Caco-2 (cell line): Measurements from ENCODE around the gene POFUT2. TPM values are rescaled to one million over a fixed set of nuclear protein-coding genes. Genes with fewer than 3 reads are reported as not detected.

ENCODE experiments used
- BruUV-seq: library from RNA; stranded (reverse); fragments of 400-500 nt; replicated peaks from 2 replicates; lab custom pipeline; 2021; lab: Mats Ljungman, UMichigan
- CTCF ChIA-PET: fragments of 300-600 bp; sonication (Branson Sonifier 250); formaldehyde crosslinking; loops from one replicate; lab custom pipeline; 2022; ENCODE audit warnings: antibody characterized with exemption; lab: Charles Lee
- POLR2A ChIA-PET: fragments of 300-600 bp; sonication (Branson Sonifier 250); formaldehyde crosslinking; loops from one replicate; lab custom pipeline; 2022; ENCODE audit warnings: antibody characterized with exemption; lab: Charles Lee
- DNase-seq, 2 experiments: peaks; one replicate each; pipeline versions ENCODE4 v3.0.0 to v3.0.0-alpha.2; 2020 to 2022
- H3K27me3 ChIP-seq: replicated peaks from 2 replicates; pipeline ENCODE4 v1.6.0; 2011; ENCODE audit warnings: low read length; ENCODE audit not compliant: control insufficient read depth, insufficient read depth
- H3K36me3 ChIP-seq: 2 replicates; pipeline ENCODE4 v1.5.1; 2011; ENCODE audit warnings: low read length; ENCODE audit not compliant: control insufficient read depth, insufficient read depth
- H3K4me1 ChIP-seq: fragments of 250-450 bp; sonication (Bioruptor Pico); 2 replicates; pipeline ENCODE4 v1.5.1; 2020; ENCODE audit warnings: mild to moderate bottlenecking
- H3K4me3 ChIP-seq: 2 replicates; pipeline ENCODE4 v1.5.1; 2011; ENCODE audit warnings: low read depth, mild to moderate bottlenecking, control low read depth, low read length
- H3K9me3 ChIP-seq: fragments of 250-450 bp; sonication (Bioruptor Pico); 2 replicates; pipeline ENCODE4 v1.5.1; 2020; ENCODE audit warnings: mild to moderate bottlenecking, moderate library complexity
- H3K27ac Mint-ChIP-seq: one replicate; pipeline ENCODE4 v1.8.0; 2022; ENCODE audit warnings: mixed read lengths; ENCODE audit not compliant: unreplicated experiment
- H3K27me3 Mint-ChIP-seq: one replicate; pipeline ENCODE4 v1.8.0; 2022; ENCODE audit warnings: mixed read lengths; ENCODE audit not compliant: insufficient read depth, unreplicated experiment
- H3K36me3 Mint-ChIP-seq: one replicate; pipeline ENCODE4 v1.8.0; 2022; ENCODE audit warnings: mild to moderate bottlenecking, mixed read lengths; ENCODE audit not compliant: insufficient read depth, unreplicated experiment
- H3K4me1 Mint-ChIP-seq: one replicate; pipeline ENCODE4 v1.8.0; 2022; ENCODE audit warnings: low read depth, mixed read lengths; ENCODE audit not compliant: unreplicated experiment
- H3K4me3 Mint-ChIP-seq: one replicate; pipeline ENCODE4 v1.8.0; 2022; ENCODE audit warnings: mild to moderate bottlenecking, moderate library complexity, mixed read lengths; ENCODE audit not compliant: unreplicated experiment
- H3K9me3 Mint-ChIP-seq: one replicate; pipeline ENCODE4 v1.8.0; 2022; ENCODE audit warnings: mixed read lengths; ENCODE audit not compliant: unreplicated experiment
- CTCF ChIP-seq, 2 experiments: fragments of 200-600 bp in 1 of 2; IDR thresholded peaks; 1 replicate in 1 of 2; 2 replicates in 1 of 2; pipeline versions ENCODE4 v1.5.1 to v1.8.0; 2011 to 2022; ENCODE audit warnings: antibody characterized with exemption in 1 of 2, control low read depth in 1 of 2, inconsistent platforms in 1 of 2, low read depth in 1 of 2, low read length in 1 of 2, mild to moderate bottlenecking in 1 of 2, moderate library complexity in 1 of 2; ENCODE audit not compliant: insufficient read depth in 1 of 2, severe bottlenecking in 1 of 2, unreplicated experiment in 1 of 2
- intact Hi-C: fragments of 100-400 bp; cut with micrococcal nuclease; formaldehyde crosslinking; loops from one replicate; pipeline ENCODE4 v1.10.0; 2022; ENCODE audit not compliant: unreplicated experiment
- total RNA-seq: library from RNA; stranded (reverse); gene quantifications from 2 replicates; pipeline ENCODE4 v1.2.3, GENCODE V29; 2022

Gene POFUT2
- total RNA-seq, 1 experiment from 2014 or later, result 32.0 TPM

GRCh38 chr21:45332981-45333582 is 45.4 kb upstream of the POFUT2 start:
- no peaks in the 10 kb centered on the region; the same call in 1 of the 2 replicates for H3K36me3 ChIP-seq
- peak in 1 of 2 experiments; percentile 33 for DNase-seq
- H3K4me1 Mint-ChIP-seq, result peaks cover 39% of the 10 kb centered on the region
- H3K27me3 ChIP-seq, result no peaks in the 10 kb centered on the region
- H3K9me3 ChIP-seq, result no peaks in the 10 kb centered on the region
- ChIA-PET CTCF (no interaction called here), POLR2A (no interaction called here)
- peak overlapping the region; percentile 92 for H3K27ac Mint-ChIP-seq
- H3K9me3 Mint-ChIP-seq, result no peaks in the 10 kb centered on the region
- H3K4me3 ChIP-seq, result no peak overlapping the region
- TF ChIP-seq CTCF (IDR thresholded peaks at IDR 0.05; ENCODE audit: insufficient read depth in 1 of 2, low read depth in 1 of 2, low read length in 1 of 2, severe bottlenecking in 1 of 2, unreplicated experiment in 1 of 2), result no peak
- peak overlapping the region; percentile 6 for H3K4me3 Mint-ChIP-seq
- peaks cover 13% of the 10 kb centered on the region for H3K36me3 Mint-ChIP-seq
- H3K4me1 ChIP-seq, result peaks cover 72% of the 10 kb centered on the region
- H3K27me3 Mint-ChIP-seq, result no peaks in the 10 kb centered on the region
- BruUV-seq, result no TSS peak
- intact Hi-C loops, result loop anchor here (5.0 kb wide), 1 partner anchor 41 kb away; no protein-coding TSS in a partner anchor

- peaks cover 14% of the 10 kb centered on the region for H3K36me3 Mint-ChIP-seq
- H3K4me3 ChIP-seq, result no peak overlapping the region
- intact Hi-C loops, result loop anchor here (5.0 kb wide), 1 partner anchor 40 kb away; no protein-coding TSS in a partner anchor
- peaks cover 41% of the 10 kb centered on the region for H3K4me1 Mint-ChIP-seq
- H3K9me3 ChIP-seq, result no peaks in the 10 kb centered on the region
- BruUV-seq, result no TSS peak
- TF ChIP-seq CTCF (IDR thresholded peaks at IDR 0.05; ENCODE audit: insufficient read depth in 1 of 2, low read depth in 1 of 2, low read length in 1 of 2, severe bottlenecking in 1 of 2, unreplicated experiment in 1 of 2), result no peak
- peaks cover 2% of the 10 kb centered on the region; the same call in 1 of the 2 replicates for H3K36me3 ChIP-seq
- ChIA-PET CTCF (no interaction called here), POLR2A (no interaction called here)
- peak overlapping the region; percentile 6 for H3K4me3 Mint-ChIP-seq
- peaks cover 72% of the 10 kb centered on the region for H3K4me1 ChIP-seq
- no peaks in the 10 kb centered on the region for H3K27me3 Mint-ChIP-seq
- H3K9me3 Mint-ChIP-seq, result no peaks in the 10 kb centered on the region
- no peaks in the 10 kb centered on the region for H3K27me3 ChIP-seq
- DNase-seq, result peak in 1 of 2 experiments; percentile 11
- peak overlapping the region; percentile 92 for H3K27ac Mint-ChIP-seq
Observed at GRCh38 chr21:45332415-45332814, 44.7 kb upstream of the POFUT2 start.

GRCh38 chr21:45331531-45332147 is 43.9 kb upstream of the POFUT2 start:
- Histone ChIP-seq H3K27me3 (no peaks in the 10 kb centered on the region), H3K36me3 (peaks cover 2% of the 10 kb centered on the region; the same call in 1 of the 2 replicates), H3K4me3 (no peak overlapping the region), H3K9me3 (no peaks in the 10 kb centered on the region), H3K4me1 (peaks cover 68% of the 10 kb centered on the region)
- peak overlapping the region; percentile 92 for H3K27ac Mint-ChIP-seq
- BruUV-seq, result no TSS peak
- intact Hi-C loops, result loop anchor here (2.0 to 5.0 kb wide), 2 partner anchors 39 to 75 kb away; no protein-coding TSS in a partner anchor
- H3K36me3 Mint-ChIP-seq, result peaks cover 21% of the 10 kb centered on the region
- peaks cover 41% of the 10 kb centered on the region for H3K4me1 Mint-ChIP-seq
- DNase-seq, result peak in 1 of 2 experiments; percentile 33
- H3K9me3 Mint-ChIP-seq, result no peaks in the 10 kb centered on the region
- peak overlapping the region; percentile 32 for H3K4me3 Mint-ChIP-seq
- TF ChIP-seq CTCF (IDR thresholded peaks at IDR 0.05; ENCODE audit: insufficient read depth in 1 of 2, low read depth in 1 of 2, low read length in 1 of 2, severe bottlenecking in 1 of 2, unreplicated experiment in 1 of 2), result no peak
- CTCF ChIA-PET, result no interaction called here
- POLR2A ChIA-PET, result no interaction called here
- no peaks in the 10 kb centered on the region for H3K27me3 Mint-ChIP-seq
